ENCODE data around the gene CAMKMT.

Gene CAMKMT

GRCh38 chr2:44596537-44597320 is 235.0 kb downstream of the CAMKMT start:
- no peak for DNase-seq (ENCODE audit: low read depth in 2 of 2)

- DNase-seq (ENCODE audit: low read depth in 2 of 2) = no peak
Observed at GRCh38 chr2:44598330-44599119, 236.8 kb downstream of the CAMKMT start.

- DNase-seq (ENCODE audit: low read depth in 2 of 2) = no peak
Observed at GRCh38 chr2:44599130-44599529, 237.4 kb downstream of the CAMKMT start.

GRCh38 chr2:44602446-44602845 is 240.7 kb downstream of the CAMKMT start:
- no peak for DNase-seq (ENCODE audit: low read depth in 2 of 2)

GRCh38 chr2:44605511-44605910 is 243.8 kb downstream of the CAMKMT start:
- no peak for DNase-seq (ENCODE audit: low read depth in 2 of 2)

GRCh38 chr2:44612276-44612675 is 250.5 kb downstream of the CAMKMT start:
- DNase-seq (ENCODE audit: low read depth in 2 of 2) = no peak

GRCh38 chr2:44614940-44615339 is 253.2 kb downstream of the CAMKMT start:
- DNase-seq (ENCODE audit: low read depth in 2 of 2) = no peak

- no peak for DNase-seq (ENCODE audit: low read depth in 2 of 2)
Observed at GRCh38 chr2:44615950-44616518, 254.3 kb downstream of the CAMKMT start.

GRCh38 chr2:44616667-44617155 is 255.0 kb downstream of the CAMKMT start:
- DNase-seq (ENCODE audit: low read depth in 2 of 2) = no peak

GRCh38 chr2:44618251-44619023 is 256.7 kb downstream of the CAMKMT start:
- DNase-seq (ENCODE audit: low read depth in 2 of 2) = no peak

GRCh38 chr2:44620189-44620990 is 258.6 kb downstream of the CAMKMT start:
- no peak for DNase-seq (ENCODE audit: low read depth in 2 of 2)

- DNase-seq (ENCODE audit: low read depth in 2 of 2) = no peak
Observed at GRCh38 chr2:44623622-44624351, 262.0 kb downstream of the CAMKMT start.

GRCh38 chr2:44628297-44628696 is 266.6 kb downstream of the CAMKMT start:
- no peak for DNase-seq (ENCODE audit: low read depth in 2 of 2)

GRCh38 chr2:44632931-44633689 is 271.4 kb downstream of the CAMKMT start:
- DNase-seq (ENCODE audit: low read depth in 2 of 2) = no peak

GRCh38 chr2:44635725-44636124 is 274.0 kb downstream of the CAMKMT start:
- no peak for DNase-seq (ENCODE audit: low read depth in 2 of 2)

GRCh38 chr2:44638649-44639048 is 276.9 kb downstream of the CAMKMT start:
- DNase-seq (ENCODE audit: low read depth in 2 of 2) = no peak

- DNase-seq (ENCODE audit: low read depth in 2 of 2) = no peak
Observed at GRCh38 chr2:44639399-44639798, 277.7 kb downstream of the CAMKMT start.

- no peak for DNase-seq (ENCODE audit: low read depth in 2 of 2)
Observed at GRCh38 chr2:44642123-44642857, 280.5 kb downstream of the CAMKMT start.

- DNase-seq (ENCODE audit: low read depth in 2 of 2) = no peak
Observed at GRCh38 chr2:44645937-44646336, 284.2 kb downstream of the CAMKMT start.
